OCI-LY3 (cell line): ENCODE data around the gene CHP1.

Experiments used
- EZH2phosphoT487 ChIP-seq: fragments of 200-600 bp; shearing (Covaris generic); IDR thresholded peaks from 2 replicates; pipeline ENCODE4 v1.6.1; 2018; ENCODE audit warnings: antibody characterized with exemption, mixed run types, low read depth
- TF ChIP-seq, protein P1 (sequence below): fragments of 200-600, 300-600 bp; sonication (generic); IDR thresholded peaks from 2 replicates; pipeline ENCODE4 v1.5.1; 2014; ENCODE audit warnings: antibody characterized with exemption, low read length, low read depth

- TF ChIP-seq, protein P1, sequence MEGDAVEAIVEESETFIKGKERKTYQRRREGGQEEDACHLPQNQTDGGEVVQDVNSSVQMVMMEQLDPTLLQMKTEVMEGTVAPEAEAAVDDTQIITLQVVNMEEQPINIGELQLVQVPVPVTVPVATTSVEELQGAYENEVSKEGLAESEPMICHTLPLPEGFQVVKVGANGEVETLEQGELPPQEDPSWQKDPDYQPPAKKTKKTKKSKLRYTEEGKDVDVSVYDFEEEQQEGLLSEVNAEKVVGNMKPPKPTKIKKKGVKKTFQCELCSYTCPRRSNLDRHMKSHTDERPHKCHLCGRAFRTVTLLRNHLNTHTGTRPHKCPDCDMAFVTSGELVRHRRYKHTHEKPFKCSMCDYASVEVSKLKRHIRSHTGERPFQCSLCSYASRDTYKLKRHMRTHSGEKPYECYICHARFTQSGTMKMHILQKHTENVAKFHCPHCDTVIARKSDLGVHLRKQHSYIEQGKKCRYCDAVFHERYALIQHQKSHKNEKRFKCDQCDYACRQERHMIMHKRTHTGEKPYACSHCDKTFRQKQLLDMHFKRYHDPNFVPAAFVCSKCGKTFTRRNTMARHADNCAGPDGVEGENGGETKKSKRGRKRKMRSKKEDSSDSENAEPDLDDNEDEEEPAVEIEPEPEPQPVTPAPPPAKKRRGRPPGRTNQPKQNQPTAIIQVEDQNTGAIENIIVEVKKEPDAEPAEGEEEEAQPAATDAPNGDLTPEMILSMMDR = no peak
- TF ChIP-seq EZH2phosphoT487 = no peak
Observed at GRCh38 chr15:41263891-41264351, 32.9 kb downstream of the CHP1 start.
